ENCODE data around the gene SIAH3.
A peak's percentile ranks its signal among the peaks of the same experiment; 100 is the strongest.

The SIAH3 gene

GRCh38 chr13:45784755-45785675 lies 66.5 kb downstream of the SIAH3 start:
- H3K36me3 Mint-ChIP-seq, result no peaks in the 10 kb centered on the region
- no peak overlapping the region for H3K4me3 Mint-ChIP-seq
- ATAC-seq, result no peak
- no peak overlapping the region for H3K27ac Mint-ChIP-seq
- H3K4me1 Mint-ChIP-seq, result no peaks in the 10 kb centered on the region
- peaks cover 53% of the 10 kb centered on the region for H3K27me3 Mint-ChIP-seq
- no peaks in the 10 kb centered on the region for H3K9me3 Mint-ChIP-seq

GRCh38 chr13:45783346-45784043 lies 68.1 kb downstream of the SIAH3 start:
- H3K4me1 Mint-ChIP-seq, result no peaks in the 10 kb centered on the region
- no peak overlapping the region for H3K4me3 Mint-ChIP-seq
- no peak overlapping the region for H3K27ac Mint-ChIP-seq
- peaks cover 53% of the 10 kb centered on the region for H3K27me3 Mint-ChIP-seq
- no peaks in the 10 kb centered on the region for H3K36me3 Mint-ChIP-seq
- H3K9me3 Mint-ChIP-seq, result no peaks in the 10 kb centered on the region
- no peak for ATAC-seq

- peaks cover 46% of the 10 kb centered on the region for H3K27me3 Mint-ChIP-seq
- no peaks in the 10 kb centered on the region for H3K9me3 Mint-ChIP-seq
- no peak overlapping the region for H3K27ac Mint-ChIP-seq
- H3K4me1 Mint-ChIP-seq, result no peaks in the 10 kb centered on the region
- no peaks in the 10 kb centered on the region for H3K36me3 Mint-ChIP-seq
- no peak overlapping the region for H3K4me3 Mint-ChIP-seq
- ATAC-seq, result no peak
Measured at GRCh38 chr13:45782327-45783045, 69.1 kb downstream of the SIAH3 start.

GRCh38 chr13:45781553-45782326 lies 69.8 kb downstream of the SIAH3 start:
- Mint-ChIP-seq H3K4me1 (no peaks in the 10 kb centered on the region), H3K4me3 (no peak overlapping the region), H3K27ac (no peak overlapping the region), H3K36me3 (no peaks in the 10 kb centered on the region), H3K9me3 (no peaks in the 10 kb centered on the region), H3K27me3 (peaks cover 38% of the 10 kb centered on the region)
- no peak for ATAC-seq

GRCh38 chr13:45779901-45780300 lies 71.7 kb downstream of the SIAH3 start:
- Mint-ChIP-seq H3K27me3 (peaks cover 42% of the 10 kb centered on the region), H3K4me1 (no peaks in the 10 kb centered on the region), H3K4me3 (no peak overlapping the region), H3K9me3 (no peaks in the 10 kb centered on the region), H3K27ac (no peak overlapping the region), H3K36me3 (no peaks in the 10 kb centered on the region)
- ATAC-seq, result no peak

GRCh38 chr13:45778882-45779281 lies 72.7 kb downstream of the SIAH3 start:
- H3K27ac Mint-ChIP-seq, result no peak overlapping the region
- H3K4me3 Mint-ChIP-seq, result no peak overlapping the region
- ATAC-seq, result no peak
- no peaks in the 10 kb centered on the region for H3K36me3 Mint-ChIP-seq
- H3K4me1 Mint-ChIP-seq, result no peaks in the 10 kb centered on the region
- H3K9me3 Mint-ChIP-seq, result no peaks in the 10 kb centered on the region
- peaks cover 41% of the 10 kb centered on the region for H3K27me3 Mint-ChIP-seq

GRCh38 chr13:45776748-45777147 lies 74.8 kb downstream of the SIAH3 start:
- no peak for ATAC-seq
- Mint-ChIP-seq H3K9me3 (no peaks in the 10 kb centered on the region), H3K4me3 (no peak overlapping the region), H3K4me1 (no peaks in the 10 kb centered on the region), H3K36me3 (no peaks in the 10 kb centered on the region), H3K27me3 (peaks cover 22% of the 10 kb centered on the region), H3K27ac (no peak overlapping the region)

GRCh38 chr13:45775401-45775963 lies 76.1 kb downstream of the SIAH3 start:
- no peaks in the 10 kb centered on the region for H3K9me3 Mint-ChIP-seq
- peaks cover 22% of the 10 kb centered on the region for H3K27me3 Mint-ChIP-seq
- no peaks in the 10 kb centered on the region for H3K4me1 Mint-ChIP-seq
- H3K27ac Mint-ChIP-seq, result no peak overlapping the region
- no peak for ATAC-seq
- no peaks in the 10 kb centered on the region for H3K36me3 Mint-ChIP-seq
- no peak overlapping the region for H3K4me3 Mint-ChIP-seq

GRCh38 chr13:45773944-45774343 lies 77.6 kb downstream of the SIAH3 start:
- peaks cover 22% of the 10 kb centered on the region for H3K27me3 Mint-ChIP-seq
- H3K36me3 Mint-ChIP-seq, result no peaks in the 10 kb centered on the region
- no peak overlapping the region for H3K4me3 Mint-ChIP-seq
- no peak overlapping the region for H3K27ac Mint-ChIP-seq
- H3K9me3 Mint-ChIP-seq, result no peaks in the 10 kb centered on the region
- ATAC-seq, result no peak
- no peaks in the 10 kb centered on the region for H3K4me1 Mint-ChIP-seq

- no peak for ATAC-seq
- H3K4me1 Mint-ChIP-seq, result no peaks in the 10 kb centered on the region
- H3K9me3 Mint-ChIP-seq, result no peaks in the 10 kb centered on the region
- no peaks in the 10 kb centered on the region for H3K36me3 Mint-ChIP-seq
- no peak overlapping the region for H3K27ac Mint-ChIP-seq
- H3K4me3 Mint-ChIP-seq, result no peak overlapping the region
- H3K27me3 Mint-ChIP-seq, result peaks cover 22% of the 10 kb centered on the region
Measured at GRCh38 chr13:45773236-45773635, 78.3 kb downstream of the SIAH3 start.

- Mint-ChIP-seq H3K4me1 (no peaks in the 10 kb centered on the region), H3K4me3 (no peak overlapping the region), H3K27ac (no peak overlapping the region), H3K36me3 (no peaks in the 10 kb centered on the region), H3K9me3 (no peaks in the 10 kb centered on the region), H3K27me3 (peaks cover 15% of the 10 kb centered on the region)
- ATAC-seq, result no peak
Measured at GRCh38 chr13:45770886-45771285, 80.7 kb downstream of the SIAH3 start.

GRCh38 chr13:45768656-45769479 lies 82.7 kb downstream of the SIAH3 start:
- ATAC-seq, result no peak
- no peaks in the 10 kb centered on the region for H3K9me3 Mint-ChIP-seq
- H3K27ac Mint-ChIP-seq, result no peak overlapping the region
- no peaks in the 10 kb centered on the region for H3K27me3 Mint-ChIP-seq
- no peaks in the 10 kb centered on the region for H3K4me1 Mint-ChIP-seq
- H3K4me3 Mint-ChIP-seq, result no peak overlapping the region
- H3K36me3 Mint-ChIP-seq, result no peaks in the 10 kb centered on the region

GRCh38 chr13:45765464-45765863 lies 86.1 kb downstream of the SIAH3 start:
- Mint-ChIP-seq H3K9me3 (no peaks in the 10 kb centered on the region), H3K27me3 (peaks cover 9% of the 10 kb centered on the region), H3K4me1 (no peaks in the 10 kb centered on the region), H3K4me3 (no peak overlapping the region), H3K27ac (no peak overlapping the region), H3K36me3 (no peaks in the 10 kb centered on the region)
- no peak for ATAC-seq

- Mint-ChIP-seq H3K4me1 (no peaks in the 10 kb centered on the region), H3K9me3 (no peaks in the 10 kb centered on the region), H3K4me3 (no peak overlapping the region), H3K27me3 (peaks cover 9% of the 10 kb centered on the region), H3K36me3 (no peaks in the 10 kb centered on the region), H3K27ac (no peak overlapping the region)
- ATAC-seq, result peak; percentile 28
Measured at GRCh38 chr13:45763419-45763818, 88.1 kb downstream of the SIAH3 start.

Measured in stimulated activated memory B cell treated with anti-CD40 and anti-IgM and Interleukin-4, amounts not matched to agents 10 μg/mL and 1 μg/mL and 100 μg/mL, for 72 hours (primary cell).